ENCODE data around the gene MSI2. TPM values are rescaled to one million over a fixed set of nuclear protein-coding genes. Genes with fewer than 3 reads are reported as not detected.

Gene MSI2
- total and polyA plus RNA-seq, 2 experiments from 2014 or later = 18.9 to 41.8 TPM

- Histone ChIP-seq H3K36me3 (ENCODE audit: insufficient read depth) (no peaks in the 10 kb centered on the region), H2AFZ (no peak overlapping the region), H3K4me2 (no peak overlapping the region), H3K4me1 (ENCODE audit: insufficient read depth) (no peaks in the 10 kb centered on the region), H3K27ac (ENCODE audit: low read depth) (no peak overlapping the region), H3K9me2 (ENCODE audit: insufficient read depth) (0 out of 2 replicates have a peak, but pooled peaks cover 3% of the 10 kb centered on the region), H3K4me3 (no peak overlapping the region), H3K79me2 (replicated peaks; ENCODE audit: insufficient read depth) (no peaks in the 10 kb centered on the region), H3F3A (replicated peaks; ENCODE audit: low read depth) (no peaks in the 10 kb centered on the region), H4K20me1 (replicated peaks; ENCODE audit: insufficient read depth) (no peaks in the 10 kb centered on the region), H3K27me3 (ENCODE audit: insufficient read depth) (no peaks in the 10 kb centered on the region)
- no peaks in the 10 kb centered on the region; the same call in 2 of the 3 replicates for H3K4me1 Mint-ChIP-seq
- DNase-seq (ENCODE audit: low spot score) (no peak), ATAC-seq (no peak)
- H3K9me3 Mint-ChIP-seq = no peaks in the 10 kb centered on the region
- no peak overlapping the region for H3K4me3 Mint-ChIP-seq
- H3K27ac Mint-ChIP-seq = no peak overlapping the region
- peaks cover 23% of the 10 kb centered on the region for H3K27me3 Mint-ChIP-seq (ENCODE audit: insufficient read depth, low read depth, poor library complexity)
- no peaks in the 10 kb centered on the region for H3K36me3 Mint-ChIP-seq (ENCODE audit: low read depth)
- TF ChIP-seq EZH2 (IDR thresholded peaks at IDR 0.05; ENCODE audit: low read depth, unreplicated experiment) (no peak), ZNF114 (CRISPR knock-in tag; IDR thresholded peaks at IDR 0.05) (no peak), POLR2AphosphoS5 (IDR thresholded peaks at IDR 0.05; ENCODE audit: low read depth) (no peak), EZH2phosphoT487 (IDR thresholded peaks at IDR 0.05; ENCODE audit: unreplicated experiment) (no peak), ZNF462 (CRISPR knock-in tag; IDR thresholded peaks at IDR 0.05) (no peak), JUNB (IDR thresholded peaks at IDR 0.05; ENCODE audit: unreplicated experiment) (no peak)
Measured at GRCh38 chr17:57724729-57725125, 468.4 kb downstream of the MSI2 start.

GRCh38 chr17:57726213-57726790 lies 470.0 kb downstream of the MSI2 start:
- DNase-seq (ENCODE audit: low spot score) = no peak
- no peaks in the 10 kb centered on the region for H3F3A ChIP-seq (replicated peaks; ENCODE audit: low read depth)
- no peak overlapping the region for H3K4me3 Mint-ChIP-seq
- TF ChIP-seq ZNF114 (CRISPR knock-in tag; IDR thresholded peaks at IDR 0.05) (no peak), CTCF (conservative IDR thresholded peaks at IDR 0.05; ENCODE audit: low read depth in 2 of 2) (no peak), EZH2 (IDR thresholded peaks at IDR 0.05; ENCODE audit: low read depth, unreplicated experiment) (no peak), CREB1 (CRISPR knock-in tag; IDR thresholded peaks at IDR 0.05; ENCODE audit: low read depth) (no peak), POLR2AphosphoS5 (IDR thresholded peaks at IDR 0.05; ENCODE audit: low read depth) (no peak)
- TF ChIP-seq, protein P1, sequence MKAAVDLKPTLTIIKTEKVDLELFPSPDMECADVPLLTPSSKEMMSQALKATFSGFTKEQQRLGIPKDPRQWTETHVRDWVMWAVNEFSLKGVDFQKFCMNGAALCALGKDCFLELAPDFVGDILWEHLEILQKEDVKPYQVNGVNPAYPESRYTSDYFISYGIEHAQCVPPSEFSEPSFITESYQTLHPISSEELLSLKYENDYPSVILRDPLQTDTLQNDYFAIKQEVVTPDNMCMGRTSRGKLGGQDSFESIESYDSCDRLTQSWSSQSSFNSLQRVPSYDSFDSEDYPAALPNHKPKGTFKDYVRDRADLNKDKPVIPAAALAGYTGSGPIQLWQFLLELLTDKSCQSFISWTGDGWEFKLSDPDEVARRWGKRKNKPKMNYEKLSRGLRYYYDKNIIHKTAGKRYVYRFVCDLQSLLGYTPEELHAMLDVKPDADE (IDR thresholded peaks at IDR 0.05) = no peak

More at GRCh38 chr17:57726213-57726790, 470.0 kb downstream of the MSI2 start:
- peaks cover 20% of the 10 kb centered on the region for H3K27me3 Mint-ChIP-seq (ENCODE audit: insufficient read depth, low read depth, poor library complexity)
- H3K9me3 Mint-ChIP-seq = no peaks in the 10 kb centered on the region
- H3K27ac Mint-ChIP-seq = no peak overlapping the region
- no peaks in the 10 kb centered on the region; the same call in 2 of the 3 replicates for H3K4me1 Mint-ChIP-seq
- Histone ChIP-seq H3K27ac (ENCODE audit: low read depth) (no peak overlapping the region), H3K27me3 (ENCODE audit: insufficient read depth) (no peaks in the 10 kb centered on the region), H3K4me2 (no peak overlapping the region), H3K4me1 (ENCODE audit: insufficient read depth) (no peaks in the 10 kb centered on the region), H4K20me1 (replicated peaks; ENCODE audit: insufficient read depth) (no peaks in the 10 kb centered on the region), H3K4me3 (no peak overlapping the region), H3K36me3 (ENCODE audit: insufficient read depth) (no peaks in the 10 kb centered on the region), H3K79me2 (replicated peaks; ENCODE audit: insufficient read depth) (no peaks in the 10 kb centered on the region), H3K9me2 (ENCODE audit: insufficient read depth) (0 out of 2 replicates have a peak, but pooled peaks cover 3% of the 10 kb centered on the region), H2AFZ (no peak overlapping the region)
- ATAC-seq = no peak
- H3K36me3 Mint-ChIP-seq (ENCODE audit: low read depth) = no peaks in the 10 kb centered on the region

All from GM23338 (cell line).